ENCODE measurements around the gene P2RX1. TPM values are rescaled to one million over a fixed set of nuclear protein-coding genes. Genes with fewer than 3 reads are reported as not detected.

P2RX1 gene
- total RNA-seq, 1 experiment from 2014 or later = not detected

- no peak overlapping the region for H3K4me3 ChIP-seq
- peaks cover 5% of the 10 kb centered on the region; the same call in 1 of the 2 replicates for H3K36me3 ChIP-seq
- H3K27me3 ChIP-seq = no peaks in the 10 kb centered on the region
- peak; percentile 81 for DNase-seq
- H3K9me3 ChIP-seq = no peaks in the 10 kb centered on the region
Observed at GRCh38 chr17:3888343-3889171, 27.7 kb downstream of the P2RX1 start.

- Histone ChIP-seq H3K9me3 (no peaks in the 10 kb centered on the region), H3K27me3 (no peaks in the 10 kb centered on the region), H3K36me3 (peaks cover 5% of the 10 kb centered on the region; the same call in 1 of the 2 replicates), H3K4me3 (no peak overlapping the region)
- DNase-seq = no peak
Observed at GRCh38 chr17:3887804-3888203, 28.5 kb downstream of the P2RX1 start.

- Histone ChIP-seq H3K27me3 (no peaks in the 10 kb centered on the region), H3K4me3 (no peak overlapping the region), H3K9me3 (no peaks in the 10 kb centered on the region), H3K36me3 (peaks cover 5% of the 10 kb centered on the region; the same call in 1 of the 2 replicates)
- DNase-seq = no peak
Observed at GRCh38 chr17:3887394-3887793, 28.9 kb downstream of the P2RX1 start.

- H3K4me3 ChIP-seq = no peak overlapping the region
- H3K27me3 ChIP-seq = no peaks in the 10 kb centered on the region
- H3K36me3 ChIP-seq = peaks cover 5% of the 10 kb centered on the region; the same call in 1 of the 2 replicates
- H3K9me3 ChIP-seq = no peaks in the 10 kb centered on the region
- DNase-seq = no peak
Observed at GRCh38 chr17:3886776-3887175, 29.5 kb downstream of the P2RX1 start.

- H3K27me3 ChIP-seq = no peaks in the 10 kb centered on the region
- no peaks in the 10 kb centered on the region for H3K9me3 ChIP-seq
- peaks cover 5% of the 10 kb centered on the region; the same call in 1 of the 2 replicates for H3K36me3 ChIP-seq
- peak; percentile 87 for DNase-seq
- H3K4me3 ChIP-seq = no peak overlapping the region
Observed at GRCh38 chr17:3885970-3886369, 30.3 kb downstream of the P2RX1 start.

GRCh38 chr17:3885271-3885670 is 31.0 kb downstream of the P2RX1 start:
- H3K4me3 ChIP-seq = no peak overlapping the region
- H3K27me3 ChIP-seq = no peaks in the 10 kb centered on the region
- peak; percentile 24 for DNase-seq
- no peaks in the 10 kb centered on the region for H3K9me3 ChIP-seq
- H3K36me3 ChIP-seq = peaks cover 5% of the 10 kb centered on the region; the same call in 1 of the 2 replicates

- H3K36me3 ChIP-seq = peaks cover 5% of the 10 kb centered on the region; the same call in 1 of the 2 replicates
- no peaks in the 10 kb centered on the region for H3K9me3 ChIP-seq
- no peak overlapping the region for H3K4me3 ChIP-seq
- no peak for DNase-seq
- H3K27me3 ChIP-seq = no peaks in the 10 kb centered on the region
Observed at GRCh38 chr17:3884188-3884587, 32.1 kb downstream of the P2RX1 start.

GRCh38 chr17:3882276-3882675 is 34.0 kb downstream of the P2RX1 start:
- DNase-seq = no peak
- Histone ChIP-seq H3K27me3 (no peaks in the 10 kb centered on the region), H3K36me3 (peaks cover 5% of the 10 kb centered on the region; the same call in 1 of the 2 replicates), H3K9me3 (no peaks in the 10 kb centered on the region), H3K4me3 (no peak overlapping the region)

- Histone ChIP-seq H3K27me3 (no peaks in the 10 kb centered on the region), H3K9me3 (no peaks in the 10 kb centered on the region), H3K36me3 (peaks cover 5% of the 10 kb centered on the region; the same call in 1 of the 2 replicates), H3K4me3 (no peak overlapping the region)
- no peak for DNase-seq
Observed at GRCh38 chr17:3880983-3881382, 35.3 kb downstream of the P2RX1 start.

- no peaks in the 10 kb centered on the region for H3K9me3 ChIP-seq
- DNase-seq = no peak
- no peaks in the 10 kb centered on the region for H3K27me3 ChIP-seq
- no peak overlapping the region for H3K4me3 ChIP-seq
- peaks cover 5% of the 10 kb centered on the region; the same call in 1 of the 2 replicates for H3K36me3 ChIP-seq
Observed at GRCh38 chr17:3879591-3880417, 36.5 kb downstream of the P2RX1 start.

- H3K36me3 ChIP-seq = peaks cover under 1% of the 10 kb centered on the region; the same call in 1 of the 2 replicates
Observed at GRCh38 chr17:3879186-3879585, 37.1 kb downstream of the P2RX1 start.

GRCh38 chr17:3877220-3877619 is 39.0 kb downstream of the P2RX1 start:
- no peaks in the 10 kb centered on the region; the same call in 1 of the 2 replicates for H3K36me3 ChIP-seq
- no peak for DNase-seq

More at GRCh38 chr17:3879186-3879585, 37.1 kb downstream of the P2RX1 start:
- DNase-seq = peak; percentile 84
- Histone ChIP-seq H3K27me3 (no peaks in the 10 kb centered on the region), H3K9me3 (no peaks in the 10 kb centered on the region), H3K4me3 (no peak overlapping the region)

GRCh38 chr17:3875317-3875716 is 40.9 kb downstream of the P2RX1 start:
- H3K4me3 ChIP-seq = no peak overlapping the region
- no peaks in the 10 kb centered on the region; the same call in 1 of the 2 replicates for H3K36me3 ChIP-seq
- DNase-seq = no peak
- H3K27me3 ChIP-seq = no peaks in the 10 kb centered on the region
- H3K9me3 ChIP-seq = no peaks in the 10 kb centered on the region

More at GRCh38 chr17:3877220-3877619, 39.0 kb downstream of the P2RX1 start:
- Histone ChIP-seq H3K4me3 (no peak overlapping the region), H3K9me3 (no peaks in the 10 kb centered on the region), H3K27me3 (no peaks in the 10 kb centered on the region)

GRCh38 chr17:3873862-3874261 is 42.4 kb downstream of the P2RX1 start:
- H3K4me3 ChIP-seq = no peak overlapping the region
- no peak for DNase-seq
- H3K36me3 ChIP-seq = no peaks in the 10 kb centered on the region; the same call in 1 of the 2 replicates
- no peaks in the 10 kb centered on the region for H3K9me3 ChIP-seq
- no peaks in the 10 kb centered on the region for H3K27me3 ChIP-seq

- H3K9me3 ChIP-seq = no peaks in the 10 kb centered on the region
- no peaks in the 10 kb centered on the region; the same call in 1 of the 2 replicates for H3K36me3 ChIP-seq
- H3K4me3 ChIP-seq = no peak overlapping the region
- DNase-seq = no peak
- no peaks in the 10 kb centered on the region for H3K27me3 ChIP-seq
Observed at GRCh38 chr17:3870871-3871306, 45.4 kb downstream of the P2RX1 start.

GRCh38 chr17:3867606-3868005 is 48.7 kb downstream of the P2RX1 start:
- no peak for DNase-seq
- Histone ChIP-seq H3K4me3 (no peak overlapping the region), H3K36me3 (no peaks in the 10 kb centered on the region), H3K27me3 (no peaks in the 10 kb centered on the region), H3K9me3 (no peaks in the 10 kb centered on the region)

GRCh38 chr17:3867106-3867505 is 49.2 kb downstream of the P2RX1 start:
- H3K36me3 ChIP-seq = no peaks in the 10 kb centered on the region
- no peaks in the 10 kb centered on the region for H3K9me3 ChIP-seq
- DNase-seq = no peak
- H3K27me3 ChIP-seq = no peaks in the 10 kb centered on the region
- no peak overlapping the region for H3K4me3 ChIP-seq

Data from MG63 (cell line).